Measurements from ENCODE around the gene COQ5.
A peak's percentile ranks its signal among the peaks of the same experiment; 100 is the strongest.

COQ5 gene, protein sequence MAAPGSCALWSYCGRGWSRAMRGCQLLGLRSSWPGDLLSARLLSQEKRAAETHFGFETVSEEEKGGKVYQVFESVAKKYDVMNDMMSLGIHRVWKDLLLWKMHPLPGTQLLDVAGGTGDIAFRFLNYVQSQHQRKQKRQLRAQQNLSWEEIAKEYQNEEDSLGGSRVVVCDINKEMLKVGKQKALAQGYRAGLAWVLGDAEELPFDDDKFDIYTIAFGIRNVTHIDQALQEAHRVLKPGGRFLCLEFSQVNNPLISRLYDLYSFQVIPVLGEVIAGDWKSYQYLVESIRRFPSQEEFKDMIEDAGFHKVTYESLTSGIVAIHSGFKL

DNA sequence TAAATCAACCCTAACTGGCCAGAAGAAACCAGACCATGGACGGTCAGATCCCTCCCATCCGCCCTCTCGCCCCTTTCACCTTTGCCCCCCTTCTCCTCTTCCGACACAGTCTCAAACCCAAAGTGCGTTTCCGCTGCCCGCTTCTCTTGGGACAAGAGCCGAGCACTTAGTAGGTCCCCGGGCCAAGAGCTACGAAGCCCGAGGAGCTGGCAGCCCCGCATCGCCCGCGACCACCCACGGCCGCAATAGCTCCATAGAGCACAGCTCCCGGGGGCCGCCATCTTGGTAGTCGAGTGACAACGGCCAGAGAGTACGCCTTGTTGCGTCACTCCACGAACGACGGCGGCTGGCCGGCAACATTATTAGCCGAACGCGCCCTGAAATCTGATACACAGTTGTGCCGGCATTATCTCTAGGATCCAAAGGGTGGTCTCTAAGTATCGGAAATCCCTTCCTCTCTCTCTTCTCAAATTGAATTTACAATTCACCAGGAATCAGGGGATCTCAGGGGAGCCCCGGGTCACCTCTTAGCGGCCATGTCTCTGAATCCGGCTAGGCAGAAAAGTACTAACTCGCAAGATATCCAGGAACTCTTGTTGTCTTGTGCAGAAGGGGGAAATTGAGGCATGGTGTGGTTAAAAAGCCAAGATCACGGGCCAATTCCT is at the start of gene COQ5:
TSS of gene COQ5 (minus strand) at position 298 of the 665 bp plus-strand sequence. CDS start at position 281, 17 bp downstream.
- H3K27ac ChIP-seq, result peak within 1 kb of the TSS; percentile 65
- H4K20me1 ChIP-seq (ENCODE audit: insufficient read depth), result no peaks in the 10 kb centered on the region
- peak within 1 kb of the TSS; percentile 68 for H3K9ac ChIP-seq
- no peaks in the 10 kb centered on the region for H3K36me3 ChIP-seq (ENCODE audit: insufficient read depth)
- no peaks in the 10 kb centered on the region for H3K27me3 ChIP-seq (ENCODE audit: insufficient read depth, low read depth)
- peak within 1 kb of the TSS; percentile 91 for H2AFZ ChIP-seq (ENCODE audit: low read depth)
- H3K4me2 ChIP-seq, result peak within 1 kb of the TSS; percentile 74
- H3K4me3 ChIP-seq (IDR thresholded peaks at IDR 0.05; ENCODE audit: insufficient read depth, low read depth, low read length), result no peak within 1 kb of the TSS
- H3K79me2 ChIP-seq (ENCODE audit: insufficient read depth, low read depth), result peaks cover 6% of the 10 kb centered on the region; the same call in 1 of the 2 replicates
- TF ChIP-seq, protein P1, sequence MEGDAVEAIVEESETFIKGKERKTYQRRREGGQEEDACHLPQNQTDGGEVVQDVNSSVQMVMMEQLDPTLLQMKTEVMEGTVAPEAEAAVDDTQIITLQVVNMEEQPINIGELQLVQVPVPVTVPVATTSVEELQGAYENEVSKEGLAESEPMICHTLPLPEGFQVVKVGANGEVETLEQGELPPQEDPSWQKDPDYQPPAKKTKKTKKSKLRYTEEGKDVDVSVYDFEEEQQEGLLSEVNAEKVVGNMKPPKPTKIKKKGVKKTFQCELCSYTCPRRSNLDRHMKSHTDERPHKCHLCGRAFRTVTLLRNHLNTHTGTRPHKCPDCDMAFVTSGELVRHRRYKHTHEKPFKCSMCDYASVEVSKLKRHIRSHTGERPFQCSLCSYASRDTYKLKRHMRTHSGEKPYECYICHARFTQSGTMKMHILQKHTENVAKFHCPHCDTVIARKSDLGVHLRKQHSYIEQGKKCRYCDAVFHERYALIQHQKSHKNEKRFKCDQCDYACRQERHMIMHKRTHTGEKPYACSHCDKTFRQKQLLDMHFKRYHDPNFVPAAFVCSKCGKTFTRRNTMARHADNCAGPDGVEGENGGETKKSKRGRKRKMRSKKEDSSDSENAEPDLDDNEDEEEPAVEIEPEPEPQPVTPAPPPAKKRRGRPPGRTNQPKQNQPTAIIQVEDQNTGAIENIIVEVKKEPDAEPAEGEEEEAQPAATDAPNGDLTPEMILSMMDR (conservative IDR thresholded peaks at IDR 0.05; ENCODE audit: low read depth, low read length), result no peak
- H3K4me1 ChIP-seq (ENCODE audit: low read depth, poor library complexity, severe bottlenecking), result peaks cover 12% of the 10 kb centered on the region

DNA sequence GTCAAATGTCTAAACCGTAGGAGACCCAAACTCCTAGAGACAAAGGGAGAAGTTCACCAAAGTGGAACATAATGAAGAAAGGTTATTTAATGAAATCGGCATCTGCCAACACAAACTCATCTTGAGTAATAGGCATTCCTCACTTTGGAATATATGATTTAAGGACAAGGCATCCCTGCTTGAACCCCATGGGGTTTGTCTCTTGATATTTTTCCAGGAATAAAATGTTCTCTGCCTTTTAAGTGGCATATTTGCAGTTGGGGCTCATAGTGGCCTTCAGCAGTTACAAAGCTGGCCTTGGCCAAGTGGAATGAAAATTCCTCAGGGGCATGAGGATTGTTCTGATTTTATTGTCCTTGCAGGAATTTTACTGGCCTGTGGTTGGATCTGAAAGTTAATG is 45.1 kb upstream of the COQ5 start:
- Histone ChIP-seq H2AFZ (ENCODE audit: low read depth) (no peak overlapping the region), H3K27ac (no peak overlapping the region), H3K4me3 (IDR thresholded peaks at IDR 0.05; ENCODE audit: insufficient read depth, low read depth, low read length) (no peak overlapping the region), H3K79me2 (ENCODE audit: insufficient read depth, low read depth) (no peaks in the 10 kb centered on the region), H3K27me3 (ENCODE audit: insufficient read depth, low read depth) (no peaks in the 10 kb centered on the region), H3K4me1 (ENCODE audit: low read depth, poor library complexity, severe bottlenecking) (peaks cover 4% of the 10 kb centered on the region), H3K9ac (no peak overlapping the region), H3K4me2 (no peak overlapping the region), H3K36me3 (ENCODE audit: insufficient read depth) (peaks cover 5% of the 10 kb centered on the region; the same call in 1 of the 2 replicates), H4K20me1 (ENCODE audit: insufficient read depth) (no peaks in the 10 kb centered on the region)
- TF ChIP-seq, protein P1 (conservative IDR thresholded peaks at IDR 0.05; ENCODE audit: low read depth, low read length), result no peak

DNA sequence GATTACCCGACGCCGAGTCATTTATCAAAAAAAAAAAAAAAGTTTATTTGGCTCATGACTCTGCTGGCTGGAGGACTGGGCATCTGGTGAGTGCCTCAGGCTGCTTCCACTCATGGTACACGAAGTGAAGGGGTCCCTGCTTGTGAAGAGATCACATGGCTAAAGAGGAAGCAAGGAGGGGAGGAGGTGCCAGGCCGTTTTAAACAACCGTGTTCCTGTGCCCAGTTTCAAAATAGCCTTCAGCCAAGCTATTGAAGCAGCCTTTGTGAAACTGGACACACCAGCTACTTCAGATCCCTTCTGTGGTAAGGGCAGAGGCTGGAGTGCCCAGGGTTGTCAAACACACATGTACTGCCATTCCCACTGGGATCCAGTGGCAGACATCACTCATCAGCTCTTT is 44.6 kb upstream of the COQ5 start:
- Histone ChIP-seq H3K9ac (no peak overlapping the region), H2AFZ (ENCODE audit: low read depth) (no peak overlapping the region), H3K27me3 (ENCODE audit: insufficient read depth, low read depth) (no peaks in the 10 kb centered on the region), H3K36me3 (ENCODE audit: insufficient read depth) (peaks cover 5% of the 10 kb centered on the region; the same call in 1 of the 2 replicates), H3K79me2 (ENCODE audit: insufficient read depth, low read depth) (no peaks in the 10 kb centered on the region), H3K4me2 (no peak overlapping the region), H4K20me1 (ENCODE audit: insufficient read depth) (no peaks in the 10 kb centered on the region), H3K4me1 (ENCODE audit: low read depth, poor library complexity, severe bottlenecking) (no peaks in the 10 kb centered on the region), H3K27ac (no peak overlapping the region), H3K4me3 (IDR thresholded peaks at IDR 0.05; ENCODE audit: insufficient read depth, low read depth, low read length) (no peak overlapping the region)
- TF ChIP-seq, protein P1 (conservative IDR thresholded peaks at IDR 0.05; ENCODE audit: low read depth, low read length), result no peak

DNA sequence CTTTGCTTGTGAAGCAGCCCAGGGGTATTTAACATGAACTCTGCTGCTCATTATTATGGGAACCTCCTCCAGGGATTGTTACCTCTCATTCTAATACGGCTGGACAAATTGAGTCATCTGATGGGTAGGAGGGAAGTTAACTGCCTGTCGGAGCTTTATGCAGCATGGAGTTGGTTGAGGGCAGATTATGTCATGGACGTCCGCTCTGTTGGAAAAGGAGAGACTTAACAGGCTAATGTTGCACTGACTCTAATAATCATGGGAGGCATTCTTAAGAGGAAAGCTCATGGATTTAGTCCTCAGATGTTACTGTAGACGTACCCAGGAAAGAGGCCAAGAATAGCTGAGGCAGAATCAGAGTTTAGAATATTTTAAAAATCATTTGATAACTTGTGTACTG is 42.3 kb upstream of the COQ5 start:
- Histone ChIP-seq H3K27ac (no peak overlapping the region), H3K36me3 (ENCODE audit: insufficient read depth) (peaks cover 3% of the 10 kb centered on the region; the same call in 1 of the 2 replicates)

More for the DNA sequence above, 42.3 kb upstream of the COQ5 start:
- Histone ChIP-seq H2AFZ (ENCODE audit: low read depth) (no peak overlapping the region), H3K4me3 (IDR thresholded peaks at IDR 0.05; ENCODE audit: insufficient read depth, low read depth, low read length) (no peak overlapping the region), H3K79me2 (ENCODE audit: insufficient read depth, low read depth) (no peaks in the 10 kb centered on the region), H3K9ac (no peak overlapping the region), H3K4me1 (ENCODE audit: low read depth, poor library complexity, severe bottlenecking) (no peaks in the 10 kb centered on the region), H3K4me2 (no peak overlapping the region), H3K27me3 (ENCODE audit: insufficient read depth, low read depth) (no peaks in the 10 kb centered on the region), H4K20me1 (ENCODE audit: insufficient read depth) (no peaks in the 10 kb centered on the region)
- TF ChIP-seq, protein P1 (conservative IDR thresholded peaks at IDR 0.05; ENCODE audit: low read depth, low read length), result no peak

All from KMS-11 (cell line).